Measurements from ENCODE around the gene ZNF714.

ZNF714 gene

DNA sequence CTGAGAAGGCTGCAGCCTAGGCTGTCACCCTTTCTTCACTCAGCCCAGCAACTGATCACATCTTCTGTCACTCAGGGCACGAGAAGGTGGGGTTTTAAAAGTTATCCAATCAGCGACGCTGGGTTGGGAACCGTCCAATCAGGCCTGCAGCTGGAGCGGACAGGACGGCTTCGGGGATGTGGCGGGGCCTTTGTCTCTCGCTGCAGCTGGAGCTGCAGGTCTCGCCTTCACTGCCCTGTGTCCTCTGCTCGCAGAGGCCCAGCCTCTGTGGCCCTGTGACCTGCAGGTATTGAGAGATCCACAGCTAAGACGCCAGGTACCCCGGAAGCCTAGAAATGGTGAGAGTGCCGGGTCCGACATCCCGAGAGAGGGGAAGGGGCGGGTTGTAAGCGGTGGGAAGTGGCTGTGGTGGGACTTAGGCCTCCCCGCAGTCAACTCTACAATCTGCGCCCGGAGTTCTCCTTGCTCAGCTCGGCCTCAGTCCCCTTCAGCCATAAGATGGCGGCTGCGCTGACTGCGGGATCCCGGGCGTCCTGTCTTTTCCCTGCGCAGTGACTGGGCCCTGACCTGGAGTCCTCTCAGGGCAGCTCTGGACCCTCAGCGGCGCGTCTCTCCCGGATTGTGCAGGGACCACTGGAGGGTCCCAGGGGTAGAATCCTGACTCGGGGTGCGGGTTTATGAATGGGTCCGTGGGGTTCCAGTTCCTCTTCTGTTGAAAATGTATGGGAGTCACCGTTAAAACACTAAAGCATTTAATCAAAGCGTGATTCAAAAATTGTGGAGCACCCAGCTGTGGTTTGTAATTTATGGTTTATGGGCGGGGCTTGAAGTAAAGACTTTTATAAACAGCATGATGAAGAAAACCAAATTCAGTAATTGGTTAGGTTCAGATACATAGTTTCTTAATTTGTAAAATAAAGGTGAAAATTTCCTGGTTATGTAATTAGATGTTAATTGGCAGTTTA lies at the start of gene ZNF714:
TSS of gene ZNF714 (plus strand) at position 193 of the 965 bp plus-strand sequence. CDS start 16,066 bp downstream, outside the sequence.
- H3K9me3 Mint-ChIP-seq: no peaks in the 10 kb centered on the region
- peaks cover 24% of the 10 kb centered on the region for H3K4me1 Mint-ChIP-seq (ENCODE audit: low read depth)
- H3K4me3 Mint-ChIP-seq: peak within 1 kb of the TSS; percentile 98
- H3K36me3 Mint-ChIP-seq (ENCODE audit: low read depth): peaks cover 34% of the 10 kb centered on the region
- H3K27ac Mint-ChIP-seq: peak within 1 kb of the TSS; percentile 90
- no peaks in the 10 kb centered on the region for H3K27me3 Mint-ChIP-seq

DNA sequence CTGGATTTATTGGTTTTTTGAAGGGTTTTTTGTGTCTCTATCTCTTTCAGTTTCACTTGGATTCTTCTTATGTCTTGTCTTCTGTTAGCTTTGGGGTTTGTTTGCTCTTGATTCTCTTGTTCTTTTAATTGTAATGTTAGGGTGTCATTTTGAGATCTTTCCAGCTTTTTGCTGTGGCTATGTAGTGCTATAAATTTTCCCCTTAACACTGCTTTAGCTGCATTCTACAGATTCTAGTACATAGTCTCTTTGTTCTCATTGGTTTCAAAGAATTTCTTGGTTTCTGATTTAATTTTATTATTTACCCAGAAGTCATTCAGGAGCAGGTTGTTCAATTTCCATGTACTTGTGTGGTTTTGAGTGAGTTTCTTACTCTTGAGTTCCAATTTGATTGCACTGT lies 37.0 kb upstream of the ZNF714 start:
- Mint-ChIP-seq H3K27me3 (no peaks in the 10 kb centered on the region), H3K27ac (no peak overlapping the region), H3K9me3 (peaks cover 45% of the 10 kb centered on the region), H3K36me3 (ENCODE audit: low read depth) (peaks cover 85% of the 10 kb centered on the region), H3K4me1 (ENCODE audit: low read depth) (peaks cover 4% of the 10 kb centered on the region), H3K4me3 (no peak overlapping the region)

DNA sequence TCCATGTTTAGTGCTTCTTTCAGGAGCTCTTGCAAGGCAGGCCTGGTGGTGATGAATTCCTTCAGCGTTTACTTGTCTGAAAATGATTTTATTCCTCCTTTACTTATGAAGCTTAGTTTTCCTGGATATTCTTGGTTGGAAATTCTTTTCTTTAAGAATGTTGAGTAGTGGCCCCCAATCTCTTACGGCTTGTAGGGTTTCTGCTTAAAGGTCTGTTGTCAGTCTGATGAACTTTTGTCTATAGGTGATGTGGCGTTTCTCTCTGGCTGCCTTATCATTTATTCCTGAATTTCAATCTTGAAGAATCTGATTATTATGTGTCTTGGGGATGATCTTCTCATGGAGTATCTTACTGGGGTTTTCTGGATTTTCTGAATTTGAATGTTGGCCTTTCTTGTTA lies 35.5 kb upstream of the ZNF714 start:
- Mint-ChIP-seq H3K27ac (no peak overlapping the region), H3K4me3 (no peak overlapping the region), H3K4me1 (ENCODE audit: low read depth) (peaks cover 4% of the 10 kb centered on the region), H3K36me3 (ENCODE audit: low read depth) (peaks cover 76% of the 10 kb centered on the region), H3K9me3 (peaks cover 49% of the 10 kb centered on the region), H3K27me3 (no peaks in the 10 kb centered on the region)

DNA sequence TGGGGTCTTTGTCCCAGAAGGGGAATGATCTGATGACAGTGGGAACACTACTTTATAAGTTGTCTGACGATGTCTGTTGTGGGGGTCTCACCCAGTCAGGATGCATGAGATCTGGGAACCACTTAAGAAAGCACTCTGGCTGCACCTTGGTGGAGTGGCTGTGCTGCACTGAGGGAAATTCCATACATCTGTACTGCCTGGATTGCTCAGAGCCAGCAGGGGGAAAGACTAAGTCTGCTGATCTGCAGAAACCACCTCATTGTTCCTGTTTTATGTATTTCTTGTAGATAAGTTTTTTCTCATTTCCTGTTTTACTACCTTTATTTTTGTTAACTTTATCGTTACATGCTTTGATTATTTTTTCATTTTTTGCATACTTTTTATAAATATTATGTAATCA lies 34.3 kb upstream of the ZNF714 start:
- H3K4me1 Mint-ChIP-seq (ENCODE audit: low read depth): peaks cover 4% of the 10 kb centered on the region
- peaks cover 56% of the 10 kb centered on the region for H3K9me3 Mint-ChIP-seq
- H3K27me3 Mint-ChIP-seq: no peaks in the 10 kb centered on the region
- peaks cover 75% of the 10 kb centered on the region for H3K36me3 Mint-ChIP-seq (ENCODE audit: low read depth)
- H3K27ac Mint-ChIP-seq: no peak overlapping the region
- no peak overlapping the region for H3K4me3 Mint-ChIP-seq

DNA sequence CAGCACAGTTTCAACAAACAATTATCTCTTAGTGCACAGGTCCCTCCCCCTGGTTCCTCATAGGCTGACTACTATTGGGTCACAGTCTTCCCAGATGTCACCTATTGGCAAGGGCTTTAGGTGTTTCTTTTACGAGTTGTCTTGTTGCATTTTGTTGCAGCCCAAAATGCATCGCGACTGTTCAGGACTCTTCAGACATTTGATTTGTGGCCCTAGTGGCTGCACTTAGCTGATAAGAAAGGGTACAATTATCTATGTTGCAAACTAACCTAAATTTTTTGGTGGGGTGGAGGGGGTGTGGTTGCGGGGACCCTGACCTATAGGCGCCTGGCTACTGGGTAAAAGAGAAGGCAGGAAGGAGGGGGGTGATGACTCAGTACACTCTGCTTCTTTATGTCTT lies 29.1 kb upstream of the ZNF714 start:
- peaks cover 38% of the 10 kb centered on the region for H3K9me3 Mint-ChIP-seq
- no peak overlapping the region for H3K4me3 Mint-ChIP-seq
- H3K27me3 Mint-ChIP-seq: no peaks in the 10 kb centered on the region

DNA sequence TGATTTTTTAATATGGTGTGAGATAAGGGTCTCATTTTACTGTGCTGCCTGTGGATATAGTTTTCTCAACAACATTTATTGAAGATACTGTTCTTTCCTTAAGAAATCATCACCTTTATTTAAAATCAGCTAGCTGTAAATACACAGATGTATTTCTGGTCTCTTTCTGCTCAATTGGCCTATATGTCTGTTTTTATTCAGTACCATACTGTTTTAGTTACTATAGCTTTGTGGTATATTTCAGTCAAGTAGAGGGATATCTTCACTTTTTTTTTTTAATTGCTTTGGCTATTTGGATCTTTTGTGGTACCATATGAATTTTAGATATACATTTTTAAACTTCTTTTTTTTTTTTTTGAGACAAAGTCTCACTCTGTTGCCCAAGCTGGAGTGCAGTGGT lies 16.7 kb upstream of the ZNF714 start:
- Mint-ChIP-seq H3K9me3 (peaks cover 5% of the 10 kb centered on the region), H3K27me3 (no peaks in the 10 kb centered on the region), H3K4me1 (ENCODE audit: low read depth) (no peaks in the 10 kb centered on the region), H3K27ac (no peak overlapping the region), H3K36me3 (ENCODE audit: low read depth) (peaks cover 46% of the 10 kb centered on the region), H3K4me3 (no peak overlapping the region)

More for the DNA sequence above, 29.1 kb upstream of the ZNF714 start:
- H3K4me1 Mint-ChIP-seq (ENCODE audit: low read depth): no peaks in the 10 kb centered on the region
- H3K36me3 Mint-ChIP-seq (ENCODE audit: low read depth): peaks cover 73% of the 10 kb centered on the region
- no peak overlapping the region for H3K27ac Mint-ChIP-seq

DNA sequence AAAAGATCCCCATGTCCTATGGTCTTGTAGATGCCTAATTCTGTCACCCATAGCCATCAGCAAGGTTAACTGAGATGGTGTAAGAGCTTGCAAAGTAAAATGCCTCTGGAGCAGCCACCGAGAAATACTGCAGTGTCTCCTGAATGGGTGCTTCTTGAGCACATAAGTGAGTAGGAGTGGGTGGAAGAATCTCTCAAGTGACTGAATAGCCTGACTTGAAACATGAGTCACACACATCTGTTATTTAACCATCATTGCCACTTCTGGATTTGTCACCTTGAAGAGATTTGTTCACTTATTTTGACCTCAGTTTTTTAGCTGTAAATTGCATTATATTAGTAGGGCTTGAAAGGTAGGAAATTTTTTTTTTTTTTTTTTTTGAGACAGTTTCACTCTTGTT lies 2.3 kb downstream of the ZNF714 start:
- Mint-ChIP-seq H3K4me1 (ENCODE audit: low read depth) (peaks cover 24% of the 10 kb centered on the region), H3K36me3 (ENCODE audit: low read depth) (peaks cover 27% of the 10 kb centered on the region), H3K4me3 (peak overlapping the region; percentile 23)

DNA sequence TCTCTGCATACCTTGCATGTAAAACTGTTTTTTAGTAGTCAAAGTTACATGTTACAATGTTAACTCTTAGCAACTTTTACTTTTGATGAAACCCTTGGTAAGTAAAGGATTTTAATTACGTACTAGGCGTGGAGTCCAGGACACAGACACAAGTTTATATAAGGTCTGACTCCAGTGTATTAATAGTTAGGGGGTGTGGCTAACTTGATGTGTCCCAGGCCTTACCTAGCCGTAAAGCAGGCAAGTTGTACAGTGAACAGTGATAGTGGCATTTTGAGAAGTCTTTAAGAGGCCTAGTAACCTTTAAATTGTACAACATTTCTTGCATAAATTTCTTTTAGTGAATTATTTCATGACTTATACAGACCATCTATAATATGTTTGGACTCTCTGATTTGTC lies 5.9 kb downstream of the ZNF714 start:
- H3K36me3 Mint-ChIP-seq (ENCODE audit: low read depth): peaks cover 31% of the 10 kb centered on the region
- H3K4me1 Mint-ChIP-seq (ENCODE audit: low read depth): peaks cover 19% of the 10 kb centered on the region
- H3K27me3 Mint-ChIP-seq: no peaks in the 10 kb centered on the region
- H3K27ac Mint-ChIP-seq: no peak overlapping the region
- H3K9me3 Mint-ChIP-seq: no peaks in the 10 kb centered on the region
- no peak overlapping the region for H3K4me3 Mint-ChIP-seq

More for the DNA sequence above, 2.3 kb downstream of the ZNF714 start:
- no peaks in the 10 kb centered on the region for H3K27me3 Mint-ChIP-seq
- H3K9me3 Mint-ChIP-seq: no peaks in the 10 kb centered on the region
- H3K27ac Mint-ChIP-seq: no peak overlapping the region

DNA sequence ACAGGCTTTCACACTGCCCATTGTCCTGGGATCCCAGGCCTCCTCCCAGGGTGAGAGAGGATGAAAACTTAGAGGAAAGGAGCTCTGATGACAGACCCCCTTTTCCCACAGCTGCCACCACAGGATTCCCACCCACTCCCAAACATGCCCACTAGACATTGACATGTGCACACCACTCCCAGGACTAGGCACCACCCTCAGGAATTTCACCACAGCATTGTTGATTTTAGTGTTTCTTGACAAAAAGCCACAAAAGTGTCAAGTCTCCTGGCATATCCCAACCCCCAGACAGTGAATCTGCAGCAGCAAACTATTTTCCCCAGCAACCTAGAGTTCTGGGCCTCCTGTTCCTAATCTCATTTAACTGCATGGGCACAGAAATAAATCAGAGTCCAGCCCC lies 10.1 kb downstream of the ZNF714 start:
- Mint-ChIP-seq H3K27ac (no peak overlapping the region), H3K9me3 (no peaks in the 10 kb centered on the region), H3K4me1 (ENCODE audit: low read depth) (no peaks in the 10 kb centered on the region), H3K27me3 (no peaks in the 10 kb centered on the region), H3K36me3 (ENCODE audit: low read depth) (peaks cover 31% of the 10 kb centered on the region), H3K4me3 (no peak overlapping the region)

DNA sequence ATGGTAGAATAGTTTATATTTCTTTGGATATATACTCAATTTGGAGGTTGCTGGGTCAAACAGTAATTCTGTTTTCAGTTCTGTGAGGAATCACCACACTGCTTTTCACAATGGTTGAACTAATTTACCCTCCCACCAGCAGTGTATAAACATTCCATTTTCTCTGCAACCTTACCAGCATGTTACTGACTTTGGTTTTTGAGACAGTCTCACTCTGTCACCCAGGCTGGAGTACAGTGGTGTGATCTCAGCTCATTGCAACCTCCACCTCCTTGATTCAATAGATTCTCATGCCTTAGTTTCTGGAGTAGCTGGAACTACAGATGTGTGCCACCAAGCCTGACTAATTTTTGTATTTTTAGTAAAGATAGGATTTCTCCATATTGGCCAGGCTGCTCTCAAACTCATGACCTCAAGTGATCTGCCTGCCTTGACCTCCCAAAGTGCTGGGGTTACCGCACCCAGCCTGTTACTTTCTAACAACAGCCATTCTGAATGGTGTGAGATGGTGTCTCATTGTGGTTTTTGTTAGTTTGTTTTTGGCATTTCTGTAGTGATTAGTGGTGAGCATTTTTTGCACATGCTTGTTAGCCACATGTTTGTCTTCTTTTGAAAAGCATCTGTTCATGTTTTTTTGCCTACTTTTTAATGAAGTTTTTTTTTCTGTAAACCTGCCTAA lies 12.5 kb downstream of the ZNF714 start:
- H3K4me3 Mint-ChIP-seq: no peak overlapping the region
- H3K27me3 Mint-ChIP-seq: no peaks in the 10 kb centered on the region
- H3K36me3 Mint-ChIP-seq (ENCODE audit: low read depth): peaks cover 51% of the 10 kb centered on the region
- H3K27ac Mint-ChIP-seq: no peak overlapping the region
- H3K4me1 Mint-ChIP-seq (ENCODE audit: low read depth): no peaks in the 10 kb centered on the region
- no peaks in the 10 kb centered on the region for H3K9me3 Mint-ChIP-seq

DNA sequence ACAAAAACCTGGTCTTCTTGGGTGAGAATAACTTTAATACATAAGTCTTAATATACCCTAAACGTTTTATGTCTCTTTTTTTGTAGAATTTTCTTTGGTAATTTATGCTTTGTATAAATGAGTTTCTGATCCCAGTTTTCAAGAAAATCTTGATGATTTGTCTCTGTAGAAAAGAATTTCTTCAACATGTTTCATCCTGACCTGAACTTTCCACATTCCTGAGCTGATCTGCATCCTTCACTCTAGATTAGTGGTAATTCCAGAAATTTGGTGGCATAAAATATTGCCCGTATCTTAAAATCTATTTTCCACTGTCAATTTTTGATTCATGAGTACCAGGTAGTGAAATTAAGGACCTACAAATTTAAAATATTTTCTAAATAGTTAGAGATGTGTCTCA lies 16.3 kb downstream of the ZNF714 start:
- no peak overlapping the region for H3K27ac Mint-ChIP-seq
- H3K27me3 Mint-ChIP-seq: no peaks in the 10 kb centered on the region
- H3K9me3 Mint-ChIP-seq: no peaks in the 10 kb centered on the region
- H3K4me1 Mint-ChIP-seq (ENCODE audit: low read depth): no peaks in the 10 kb centered on the region
- peaks cover 62% of the 10 kb centered on the region for H3K36me3 Mint-ChIP-seq (ENCODE audit: low read depth)
- H3K4me3 Mint-ChIP-seq: no peak overlapping the region

DNA sequence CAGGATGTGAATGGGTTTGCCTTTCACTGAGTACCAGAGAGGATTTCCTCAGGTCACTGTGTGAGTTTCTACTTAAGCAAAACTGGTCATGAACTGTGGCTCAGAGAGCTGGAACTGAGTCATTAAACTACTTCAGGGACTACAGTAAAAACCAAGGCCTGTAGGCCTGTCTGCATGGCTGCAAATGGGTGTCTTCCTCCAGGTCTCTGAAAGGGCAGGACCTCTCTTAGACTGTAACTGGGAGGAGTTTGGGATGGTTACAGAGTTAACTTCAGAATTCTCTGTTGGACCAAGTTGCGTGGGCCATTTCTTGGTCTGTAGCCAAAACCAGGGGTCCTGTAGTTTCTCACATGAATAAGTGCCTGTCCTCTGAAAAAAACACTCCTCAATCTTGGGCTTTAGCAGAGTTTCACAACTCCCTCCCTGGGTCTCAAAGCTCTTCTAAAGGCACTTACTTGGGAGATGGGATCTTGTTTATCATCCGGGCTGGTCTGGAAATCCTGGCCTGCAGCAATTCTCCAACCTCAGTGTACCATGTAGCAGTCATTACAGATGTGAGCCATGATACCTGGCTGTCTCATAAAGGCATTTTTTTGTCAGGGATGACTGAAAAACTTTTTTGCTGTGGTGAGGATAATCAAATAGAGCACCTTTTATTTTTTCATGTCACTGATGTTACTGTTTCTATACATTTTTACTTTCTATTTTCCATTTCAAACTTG lies 19.7 kb downstream of the ZNF714 start:
- Mint-ChIP-seq H3K27ac (no peak overlapping the region), H3K4me3 (no peak overlapping the region), H3K36me3 (ENCODE audit: low read depth) (peaks cover 59% of the 10 kb centered on the region), H3K4me1 (ENCODE audit: low read depth) (no peaks in the 10 kb centered on the region), H3K27me3 (no peaks in the 10 kb centered on the region), H3K9me3 (no peaks in the 10 kb centered on the region)

DNA sequence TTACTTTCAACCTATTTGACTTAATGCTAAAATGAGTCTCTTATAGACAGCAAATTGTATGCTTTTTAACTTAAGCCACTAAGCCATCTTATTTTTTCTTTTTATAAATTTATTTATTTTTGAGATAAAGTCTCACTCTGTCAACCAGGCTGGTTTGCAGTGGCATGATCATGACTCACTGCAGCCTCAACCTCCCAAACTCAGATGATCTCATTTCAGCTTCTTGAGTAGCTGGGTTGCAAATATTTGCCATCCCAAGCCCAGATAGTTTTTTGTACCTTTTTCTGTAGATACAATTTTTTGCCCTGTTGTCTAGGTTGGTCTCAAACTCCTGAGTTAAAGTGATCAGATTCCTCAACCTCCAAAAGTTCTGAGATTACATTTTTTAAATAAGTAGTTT lies 27.1 kb downstream of the ZNF714 start:
- Mint-ChIP-seq H3K36me3 (ENCODE audit: low read depth) (peaks cover 81% of the 10 kb centered on the region), H3K4me3 (no peak overlapping the region), H3K27ac (no peak overlapping the region), H3K9me3 (peaks cover 26% of the 10 kb centered on the region), H3K4me1 (ENCODE audit: low read depth) (no peaks in the 10 kb centered on the region), H3K27me3 (no peaks in the 10 kb centered on the region)

DNA sequence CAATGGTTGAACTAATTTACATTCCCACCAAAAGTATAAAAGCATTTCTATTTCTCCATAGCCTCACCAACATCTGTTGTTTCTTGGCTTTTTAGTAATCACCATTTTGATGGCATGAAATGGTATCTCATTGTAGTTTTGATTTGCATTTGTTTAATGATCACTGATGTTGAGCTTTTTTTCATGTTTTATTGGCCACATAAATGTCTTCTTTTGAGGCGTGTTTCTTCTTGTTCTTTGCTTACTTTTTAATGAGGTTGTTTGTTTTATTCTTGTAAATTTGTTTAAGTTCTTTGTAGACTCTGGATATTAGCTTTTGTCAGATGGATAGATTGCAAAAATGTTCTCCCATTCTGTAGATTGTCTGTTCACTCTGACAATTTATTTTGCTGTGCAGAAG lies 28.2 kb downstream of the ZNF714 start:
- Mint-ChIP-seq H3K4me1 (ENCODE audit: low read depth) (no peaks in the 10 kb centered on the region), H3K9me3 (peaks cover 33% of the 10 kb centered on the region), H3K36me3 (ENCODE audit: low read depth) (peaks cover 83% of the 10 kb centered on the region), H3K27me3 (no peaks in the 10 kb centered on the region), H3K27ac (no peak overlapping the region), H3K4me3 (no peak overlapping the region)

DNA sequence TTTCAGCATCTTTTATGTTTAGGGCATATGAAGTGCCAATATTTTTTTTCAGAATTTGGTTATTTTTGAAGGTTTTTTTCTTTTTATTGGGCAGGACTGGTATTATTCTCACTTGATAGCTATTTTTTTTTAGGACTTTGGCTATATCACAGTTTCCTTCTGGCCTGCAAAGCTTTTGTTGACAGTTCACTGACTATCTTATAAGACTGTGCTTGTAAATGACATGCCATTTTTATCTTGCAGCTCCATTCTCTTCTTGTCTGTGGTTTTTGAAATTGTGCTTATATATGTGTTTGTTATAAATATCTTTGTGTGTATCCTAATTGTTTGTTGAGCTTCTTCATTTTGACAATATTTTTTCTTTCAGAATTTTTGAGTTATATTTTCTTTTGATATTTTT lies 33.4 kb downstream of the ZNF714 start:
- H3K36me3 Mint-ChIP-seq (ENCODE audit: low read depth): peaks cover 85% of the 10 kb centered on the region
- H3K27me3 Mint-ChIP-seq: no peaks in the 10 kb centered on the region
- no peak overlapping the region for H3K4me3 Mint-ChIP-seq
- H3K4me1 Mint-ChIP-seq (ENCODE audit: low read depth): no peaks in the 10 kb centered on the region
- H3K9me3 Mint-ChIP-seq: peaks cover 47% of the 10 kb centered on the region
- no peak overlapping the region for H3K27ac Mint-ChIP-seq
